Activated CD4-positive, alpha-beta T cell treated with anti-CD3 and anti-CD28 coated beads for 36 hours (primary cell): ENCODE measurements around the gene CCR7. TPM values are rescaled to one million over a fixed set of nuclear protein-coding genes. Genes with fewer than 3 reads are reported as not detected.
"Not testable (repeated sequence)": the region's sequence is repeated elsewhere in the genome, so short reads cannot be mapped to it uniquely, and the experiment has no call there.

Source experiments
- ATAC-seq: fragments of 200-7000 bp; cut with Tn5 transposase; one replicate; pipeline ENCODE4 v1.10.0; 2021; ENCODE audit warnings: mild to moderate bottlenecking, moderate library complexity
- CTCF ChIA-PET: fragments of 350-600 bp; sonication (Branson Sonifier 250); formaldehyde crosslinking; loops from one replicate; lab custom pipeline; 2021; ENCODE audit warnings: antibody characterized with exemption; lab: Charles Lee
- POLR2A ChIA-PET: fragments of 350-600 bp; sonication (Branson Sonifier 250); formaldehyde crosslinking; loops from one replicate; lab custom pipeline; 2021; ENCODE audit warnings: antibody characterized with exemption, inconsistent platforms; lab: Charles Lee
- DNase-seq: peaks from one replicate; pipeline ENCODE4 v3.0.0-alpha.2; 2020
- H3K27ac Mint-ChIP-seq: one replicate; pipeline ENCODE4 v1.8.0; 2021; ENCODE audit warnings: mixed read lengths
- H3K27me3 Mint-ChIP-seq: one replicate; pipeline ENCODE4 v1.8.0; 2021; ENCODE audit warnings: mixed read lengths
- H3K36me3 Mint-ChIP-seq: one replicate; pipeline ENCODE4 v1.8.0; 2021; ENCODE audit warnings: low read depth, mixed read lengths
- H3K4me1 Mint-ChIP-seq: one replicate; pipeline ENCODE4 v1.8.0; 2021; ENCODE audit warnings: mixed read lengths
- H3K4me3 Mint-ChIP-seq: one replicate; pipeline ENCODE4 v1.8.0; 2021; ENCODE audit warnings: mild to moderate bottlenecking, moderate library complexity, mixed read lengths
- H3K9me3 Mint-ChIP-seq: one replicate; pipeline ENCODE4 v1.8.0; 2021; ENCODE audit warnings: low read depth, mixed read lengths
- intact Hi-C, 2 experiments: fragments of 100-400 bp; cut with DNase I in 1 of 2; cut with micrococcal nuclease in 1 of 2; formaldehyde crosslinking; loops; one replicate each; pipeline versions ENCODE4 v1.14.2 to v1.15.1; 2022 to 2024; cut with DNase I, micrococcal nuclease
- total RNA-seq, 2 experiments: library from RNA; stranded (reverse); gene quantifications; one replicate each; pipeline ENCODE4 v1.2.3, GENCODE V29; 2021

The CCR7 gene
- total RNA-seq, 2 experiments from 2014 or later: 325 to 389 TPM

DNA sequence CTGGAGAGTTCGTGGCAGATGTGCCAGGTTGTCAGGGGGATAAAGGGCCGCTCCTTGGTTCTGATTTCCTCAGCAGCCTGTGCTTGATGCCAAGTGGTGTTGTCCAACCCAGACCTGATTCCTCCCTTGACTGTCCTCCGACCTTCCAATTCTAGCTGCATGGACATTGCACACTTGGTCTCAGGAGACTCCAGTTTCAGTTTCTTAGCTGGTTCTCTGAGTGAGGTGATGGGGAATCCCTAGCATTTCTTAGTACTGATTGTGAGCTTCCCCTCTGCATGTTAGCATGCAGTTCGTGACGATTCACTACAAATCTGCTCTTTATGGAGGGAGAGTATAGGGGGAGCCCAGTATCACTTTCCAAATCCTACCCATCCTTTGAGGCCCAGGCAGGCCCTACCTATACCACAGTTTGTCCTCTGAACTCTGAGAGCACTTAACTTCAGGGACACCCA is 12.4 kb upstream of the CCR7 start:
- H3K4me1 Mint-ChIP-seq: peaks cover 71% of the 10 kb centered on the region
- H3K27ac Mint-ChIP-seq: peak overlapping the region; percentile 75
- DNase-seq (peak; percentile 54), ATAC-seq (peak; percentile 86)
- H3K36me3 Mint-ChIP-seq: peaks cover 22% of the 10 kb centered on the region
- POLR2A ChIA-PET: interaction anchor here (0.6 to 4.0 kb wide), 8 partner anchors 14 to 64 kb away, joined by 3 to 42 read pairs (median 4); partner anchors contain the start of gene CCR7
- no peaks in the 10 kb centered on the region for H3K27me3 Mint-ChIP-seq
- H3K4me3 Mint-ChIP-seq: peak overlapping the region; percentile 1
- H3K9me3 Mint-ChIP-seq: peaks cover 19% of the 10 kb centered on the region
- CTCF ChIA-PET: interaction anchor here (0.6 to 2.9 kb wide), 15 partner anchors 8 to 275 kb away, joined by 3 to 21 read pairs (median 3); no protein-coding TSS in a partner anchor
- intact Hi-C loops: loop anchor here in 1 of 2 experiments (1.0 to 2.0 kb wide), 2 partner anchors 11 to 15 kb away; no protein-coding TSS in a partner anchor

GRCh38 chr17:40576113-40576740 is 11.0 kb upstream of the CCR7 start:
- H3K27me3 Mint-ChIP-seq: no peaks in the 10 kb centered on the region
- POLR2A ChIA-PET: interaction anchor here (0.7 to 4.0 kb wide), 4 partner anchors 12 to 376 kb away, joined by 3 to 42 read pairs (median 4); partner anchors contain the start of gene CCR7
- intact Hi-C loops: loop anchor here in 1 of 2 experiments (2.0 kb wide), 1 partner anchor 13 kb away; no protein-coding TSS in a partner anchor
- H3K36me3 Mint-ChIP-seq: peaks cover 36% of the 10 kb centered on the region
- CTCF ChIA-PET: interaction anchor here (0.9 to 2.9 kb wide), 9 partner anchors 8 to 49 kb away, joined by 3 to 21 read pairs (median 3); no protein-coding TSS in a partner anchor
- H3K4me3 Mint-ChIP-seq: peak overlapping the region; percentile 2
- H3K9me3 Mint-ChIP-seq: peaks cover 33% of the 10 kb centered on the region
- H3K27ac Mint-ChIP-seq: peak overlapping the region; percentile 37
- peaks cover 70% of the 10 kb centered on the region for H3K4me1 Mint-ChIP-seq
- ATAC-seq (no peak), DNase-seq (peak; percentile 13)

- CTCF ChIA-PET: no interaction called here
- no peak overlapping the region for H3K4me3 Mint-ChIP-seq
- H3K27ac Mint-ChIP-seq: no peak overlapping the region
- DNase-seq: no peak
- peaks cover 33% of the 10 kb centered on the region for H3K36me3 Mint-ChIP-seq
- intact Hi-C loops: no loop called here
- peaks cover 70% of the 10 kb centered on the region for H3K4me1 Mint-ChIP-seq
- no peaks in the 10 kb centered on the region for H3K27me3 Mint-ChIP-seq
- H3K9me3 Mint-ChIP-seq: peaks cover 38% of the 10 kb centered on the region
- no peak for ATAC-seq
- POLR2A ChIA-PET: no interaction called here
Measured at GRCh38 chr17:40574292-40574691, 9.0 kb upstream of the CCR7 start.

DNA sequence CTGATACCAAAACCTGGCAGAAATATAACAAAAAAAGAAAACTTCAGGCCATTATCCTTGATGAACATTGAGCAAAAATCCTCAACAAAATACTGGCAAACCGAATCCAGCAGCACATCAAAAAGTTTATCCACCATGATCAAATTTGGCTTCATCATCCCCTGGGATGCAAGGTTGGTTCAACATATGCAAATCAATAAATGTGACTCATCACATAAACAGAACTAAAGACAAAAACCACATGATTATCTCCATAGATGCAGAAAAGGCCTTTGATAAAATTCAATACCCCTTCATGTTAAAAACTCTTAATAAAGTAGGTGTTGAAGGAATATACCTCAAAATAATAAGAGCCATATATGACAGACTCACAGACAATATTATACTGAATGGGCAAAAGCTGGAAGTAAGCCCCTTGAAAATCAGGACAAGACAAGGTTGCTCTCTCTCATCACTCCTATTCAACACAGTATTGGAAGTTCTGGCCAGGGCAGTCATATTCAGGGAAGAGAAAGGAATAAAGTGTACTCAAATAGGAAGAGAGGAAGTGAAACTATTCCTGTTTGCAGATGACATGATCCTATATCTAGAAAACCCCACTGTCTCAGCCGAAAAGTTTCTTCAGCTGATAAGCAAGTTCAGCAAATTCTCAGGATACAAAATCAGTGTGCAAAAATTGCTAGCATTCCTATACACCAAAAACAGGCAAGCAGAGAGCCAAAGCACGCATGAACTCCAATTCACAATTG is 7.1 kb upstream of the CCR7 start:
- Mint-ChIP-seq H3K4me1 (peaks cover 69% of the 10 kb centered on the region), H3K9me3 (peaks cover 40% of the 10 kb centered on the region), H3K36me3 (peaks cover 38% of the 10 kb centered on the region)
- H3K27me3 Mint-ChIP-seq, POLR2A ChIA-PET, H3K4me3 Mint-ChIP-seq, DNase-seq, ATAC-seq, intact Hi-C loops, H3K27ac Mint-ChIP-seq: not testable (repeated sequence)
- CTCF ChIA-PET: interaction anchor here (0.7 to 1.4 kb wide), 5 partner anchors 9 to 41 kb away, joined by 3 to 4 read pairs (median 3); no protein-coding TSS in a partner anchor

- Mint-ChIP-seq H3K4me3 (no peak overlapping the region), H3K27me3 (no peaks in the 10 kb centered on the region), H3K27ac (no peak overlapping the region), H3K36me3 (peaks cover 46% of the 10 kb centered on the region), H3K9me3 (peaks cover 25% of the 10 kb centered on the region), H3K4me1 (peaks cover 62% of the 10 kb centered on the region)
- peak; percentile 4 for DNase-seq
- ChIA-PET CTCF (interaction anchor here (0.6 to 2.2 kb wide), 5 partner anchors 9 to 52 kb away, joined by 3 to 13 read pairs (median 4); no protein-coding TSS in a partner anchor), POLR2A (interaction anchor here (0.6 to 1.0 kb wide), 4 partner anchors 14 to 47 kb away, joined by 3 read pairs; no protein-coding TSS in a partner anchor)
- ATAC-seq: no peak
- intact Hi-C loops: loop anchor here in 1 of 2 experiments (10.0 kb wide), 1 partner anchor 793 kb away; no protein-coding TSS in a partner anchor
Measured at GRCh38 chr17:40568074-40568836, 3.0 kb upstream of the CCR7 start.

GRCh38 chr17:40567377-40567776 is 2.1 kb upstream of the CCR7 start:
- Mint-ChIP-seq H3K27ac (no peak overlapping the region), H3K27me3 (no peaks in the 10 kb centered on the region), H3K9me3 (peaks cover 19% of the 10 kb centered on the region), H3K4me3 (no peak overlapping the region), H3K36me3 (peaks cover 50% of the 10 kb centered on the region), H3K4me1 (peaks cover 57% of the 10 kb centered on the region)
- DNase-seq: no peak
- ChIA-PET POLR2A (interaction anchor here (0.8 to 1.0 kb wide), 3 partner anchors 15 to 36 kb away, joined by 3 to 6 read pairs (median 3); no protein-coding TSS in a partner anchor), CTCF (interaction anchor here (0.6 to 2.2 kb wide), 6 partner anchors 10 to 53 kb away, joined by 3 to 13 read pairs (median 4); no protein-coding TSS in a partner anchor)
- no peak for ATAC-seq
- intact Hi-C loops: loop anchor here in 1 of 2 experiments (10.0 kb wide), 1 partner anchor 793 kb away; no protein-coding TSS in a partner anchor

DNA sequence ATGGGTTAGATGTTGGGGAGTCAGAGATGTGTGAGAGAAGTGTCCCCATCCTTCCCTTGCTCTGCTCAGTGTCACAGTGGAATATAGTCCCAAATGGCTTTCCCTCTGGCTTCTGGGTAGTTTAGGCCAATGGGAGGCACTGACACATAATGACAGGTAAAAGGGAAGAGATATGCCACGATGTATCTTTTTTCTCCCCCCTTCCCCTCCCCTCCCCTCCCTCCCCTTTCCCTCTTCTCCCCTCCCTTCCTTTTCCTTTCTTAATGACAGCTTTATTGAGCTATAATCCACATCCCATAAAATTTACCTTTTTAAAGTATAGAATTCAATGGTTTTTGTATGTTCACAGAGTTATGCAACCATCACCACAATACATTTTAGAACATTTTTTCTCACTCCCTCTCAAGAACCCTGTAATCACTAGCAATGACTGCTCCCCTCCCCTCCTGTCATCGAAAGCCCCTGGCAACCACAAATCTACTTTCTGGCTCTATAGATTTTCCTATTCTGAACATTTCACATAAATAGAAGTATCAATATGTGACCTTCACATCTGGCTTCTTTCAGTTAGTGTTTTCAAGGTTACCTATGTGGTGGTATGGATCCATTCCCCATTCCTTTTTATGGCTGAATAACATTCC is 617 bp upstream of the CCR7 start:
- intact Hi-C loops: loop anchor here in 1 of 2 experiments (1.0 to 10.0 kb wide), 2 partner anchors 11 to 791 kb away; no protein-coding TSS in a partner anchor
- POLR2A ChIA-PET: interaction anchor here (0.6 to 9.7 kb wide), 5 partner anchors 11 to 38 kb away, joined by 6 to 195 read pairs (median 42); no protein-coding TSS in a partner anchor
- no peaks in the 10 kb centered on the region for H3K27me3 Mint-ChIP-seq
- peaks cover 4% of the 10 kb centered on the region for H3K9me3 Mint-ChIP-seq
- peaks cover 48% of the 10 kb centered on the region for H3K4me1 Mint-ChIP-seq
- CTCF ChIA-PET: interaction anchor here (1.3 to 1.4 kb wide), 2 partner anchors 11 to 12 kb away, joined by 3 read pairs; no protein-coding TSS in a partner anchor
- peak overlapping the region; percentile 94 for H3K4me3 Mint-ChIP-seq
- H3K36me3 Mint-ChIP-seq: peaks cover 50% of the 10 kb centered on the region
- peak; percentile 60 for DNase-seq
- ATAC-seq: peak; percentile 0
- H3K27ac Mint-ChIP-seq: peak overlapping the region; percentile 98

DNA sequence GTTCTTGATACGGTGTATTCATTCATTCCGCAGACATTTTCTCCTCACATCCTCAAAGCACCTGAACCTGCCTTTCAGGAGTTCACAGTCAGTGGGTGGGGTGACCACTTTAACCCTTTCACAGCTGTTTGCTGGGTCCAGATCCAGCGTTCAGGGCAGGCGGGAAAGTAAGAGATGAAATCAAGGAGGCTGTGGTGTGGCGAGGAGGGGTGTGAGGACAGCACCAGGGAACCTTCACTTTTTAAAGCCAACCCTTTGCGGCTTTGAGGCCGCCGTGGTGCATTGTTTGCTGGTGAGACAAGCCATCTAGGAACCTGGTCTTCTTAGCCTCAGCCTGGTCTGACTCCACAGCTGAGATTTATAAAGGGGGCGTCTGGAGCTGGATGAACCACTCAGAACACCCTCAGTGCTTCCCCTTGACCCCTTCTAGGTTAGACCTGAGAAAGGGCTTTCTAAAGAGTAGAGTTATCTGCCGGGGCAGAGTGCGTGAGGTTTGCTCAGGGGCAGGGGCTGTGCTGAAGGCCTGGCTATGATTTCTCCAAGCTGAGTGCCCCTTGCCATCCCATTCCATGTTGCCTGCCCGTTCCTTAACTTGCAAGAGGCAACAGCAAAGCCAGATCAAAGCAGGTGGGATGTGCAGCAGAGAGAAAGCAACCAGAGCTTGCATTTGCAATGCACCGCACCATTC is 933 bp downstream of the CCR7 start:
- Mint-ChIP-seq H3K9me3 (peaks cover 3% of the 10 kb centered on the region), H3K27me3 (no peaks in the 10 kb centered on the region), H3K36me3 (peaks cover 65% of the 10 kb centered on the region), H3K27ac (peak overlapping the region; percentile 98), H3K4me1 (peaks cover 48% of the 10 kb centered on the region), H3K4me3 (peak overlapping the region; percentile 94)
- intact Hi-C loops: loop anchor here (5.0 to 10.0 kb wide), 3 partner anchors 163 to 790 kb away; no protein-coding TSS in a partner anchor
- ATAC-seq (no peak), DNase-seq (peak; percentile 72)
- POLR2A ChIA-PET: interaction anchor here (0.5 to 9.7 kb wide), 17 partner anchors 10 to 1102 kb away, joined by 3 to 195 read pairs (median 12); partner anchors contain the start of gene SMARCE1
- CTCF ChIA-PET: interaction anchor here (0.6 to 18.2 kb wide), 10 partner anchors 23 to 415 kb away, joined by 3 to 403 read pairs (median 5); partner anchors contain the start of genes SMARCE1 and TOP2A
